MV-4-11 (cell line): ENCODE results near the gene FBXO44.

Experiments
- DNase-seq: peaks from one replicate; lab custom pipeline; 2025; lab: John Stamatoyannopoulos, UW

Gene FBXO44

GRCh38 chr1:11708554-11709350, 54.1 kb downstream of the FBXO44 start:
- DNase-seq = peak; percentile 7

DNA sequence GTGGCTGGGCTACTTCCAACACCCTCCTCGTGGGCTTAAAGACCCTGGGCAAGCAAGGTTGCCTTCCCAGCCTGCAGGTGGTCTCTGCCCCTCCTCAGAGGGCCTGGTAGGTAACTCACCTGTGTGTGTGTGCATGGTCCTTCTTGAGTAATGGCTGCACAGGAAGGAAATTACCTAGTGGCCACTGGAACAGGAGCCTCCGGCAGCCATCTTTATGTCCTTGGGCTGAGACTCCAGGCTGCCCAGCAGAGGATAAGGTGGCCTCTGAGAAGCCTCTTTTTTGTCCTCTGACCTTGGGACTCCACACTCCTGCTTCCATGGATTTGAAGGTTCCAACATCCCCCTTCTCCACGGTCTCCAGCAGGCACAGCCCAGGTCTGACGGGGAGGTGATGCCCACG, 56.8 kb downstream of the FBXO44 start:
- no peak for DNase-seq

DNA sequence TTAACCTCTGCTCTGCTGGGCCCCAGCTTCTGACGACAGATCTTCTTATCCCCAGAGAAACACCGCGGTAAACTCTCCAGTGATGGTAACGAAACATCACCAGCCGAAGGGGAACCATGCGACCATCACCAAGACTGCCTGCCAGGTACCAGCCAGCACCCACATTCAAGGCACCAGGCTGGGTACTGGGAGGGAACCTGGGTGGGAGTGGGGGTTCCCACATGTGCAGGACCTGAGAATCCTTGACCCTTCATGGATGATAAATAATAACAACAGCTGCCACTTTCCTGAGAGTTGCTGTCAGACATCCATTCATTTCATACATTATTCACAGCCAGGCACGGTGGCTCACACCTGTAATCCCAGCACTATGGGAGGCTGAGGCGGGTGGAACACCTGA, 57.6 kb downstream of the FBXO44 start:
- no peak for DNase-seq
